ENCODE measurements around the gene GPRC5C. TPM values are rescaled to one million over a fixed set of nuclear protein-coding genes. Genes with fewer than 3 reads are reported as not detected.

GPRC5C gene
- total and polyA plus RNA-seq, 2 experiments from 2014 or later = 106 to 114 TPM

GRCh38 chr17:74452033-74452840 lies 20.3 kb downstream of the GPRC5C start:
- H3K4me3 ChIP-seq = no peak overlapping the region
- TF ChIP-seq CTCF (IDR thresholded peaks at IDR 0.05; ENCODE audit: low read depth, low read length) = no peak
- H3K27ac ChIP-seq = no peak overlapping the region
- no peaks in the 10 kb centered on the region for H3K27me3 ChIP-seq
- peaks cover 6% of the 10 kb centered on the region for H3K36me3 ChIP-seq
- no peaks in the 10 kb centered on the region for H3K9me3 ChIP-seq (ENCODE audit: low read depth)
- peaks cover 10% of the 10 kb centered on the region for H3K4me1 ChIP-seq (ENCODE audit: low read depth)
- no peak for DNase-seq (ENCODE audit: low read depth in 1 of 2, low spot score in 1 of 2)

GRCh38 chr17:74452841-74453661 lies 21.2 kb downstream of the GPRC5C start:
- no peaks in the 10 kb centered on the region for H3K36me3 ChIP-seq
- DNase-seq (ENCODE audit: low read depth in 1 of 2, low spot score in 1 of 2) = no peak
- H3K27me3 ChIP-seq = peaks cover 4% of the 10 kb centered on the region
- no peak overlapping the region for H3K27ac ChIP-seq
- peaks cover 12% of the 10 kb centered on the region for H3K4me1 ChIP-seq (ENCODE audit: low read depth)
- no peak for TF ChIP-seq CTCF (IDR thresholded peaks at IDR 0.05; ENCODE audit: low read depth, low read length)
- H3K4me3 ChIP-seq = no peak overlapping the region
- no peaks in the 10 kb centered on the region for H3K9me3 ChIP-seq (ENCODE audit: low read depth)

GRCh38 chr17:74453665-74454196 lies 21.8 kb downstream of the GPRC5C start:
- Histone ChIP-seq H3K4me1 (ENCODE audit: low read depth) (peaks cover 12% of the 10 kb centered on the region), H3K27ac (no peak overlapping the region), H3K4me3 (peak overlapping the region; percentile 26), H3K9me3 (ENCODE audit: low read depth) (no peaks in the 10 kb centered on the region), H3K27me3 (peaks cover 6% of the 10 kb centered on the region), H3K36me3 (no peaks in the 10 kb centered on the region)
- DNase-seq (ENCODE audit: low read depth in 1 of 2, low spot score in 1 of 2) = peak in 1 of 2 donors; percentile 93
- no peak for TF ChIP-seq CTCF (IDR thresholded peaks at IDR 0.05; ENCODE audit: low read depth, low read length)

GRCh38 chr17:74454197-74455024 lies 22.5 kb downstream of the GPRC5C start:
- Histone ChIP-seq H3K9me3 (ENCODE audit: low read depth) (no peaks in the 10 kb centered on the region), H3K4me1 (ENCODE audit: low read depth) (peaks cover 12% of the 10 kb centered on the region), H3K27me3 (peaks cover 6% of the 10 kb centered on the region), H3K4me3 (peak overlapping the region; percentile 26), H3K36me3 (no peaks in the 10 kb centered on the region), H3K27ac (peak overlapping the region; percentile 80)
- DNase-seq (ENCODE audit: low read depth in 1 of 2, low spot score in 1 of 2) = peak in 1 of 2 donors; percentile 92
- TF ChIP-seq CTCF (IDR thresholded peaks at IDR 0.05; ENCODE audit: low read depth, low read length) = no peak

- H3K27ac ChIP-seq = no peak overlapping the region
- no peak overlapping the region for H3K4me3 ChIP-seq
Observed at GRCh38 chr17:74455025-74455545, 23.2 kb downstream of the GPRC5C start.

More at GRCh38 chr17:74455025-74455545, 23.2 kb downstream of the GPRC5C start:
- H3K27me3 ChIP-seq = peaks cover 6% of the 10 kb centered on the region
- peaks cover 12% of the 10 kb centered on the region for H3K4me1 ChIP-seq (ENCODE audit: low read depth)
- no peak for TF ChIP-seq CTCF (IDR thresholded peaks at IDR 0.05; ENCODE audit: low read depth, low read length)
- H3K36me3 ChIP-seq = no peaks in the 10 kb centered on the region
- H3K9me3 ChIP-seq (ENCODE audit: low read depth) = no peaks in the 10 kb centered on the region
- no peak for DNase-seq (ENCODE audit: low read depth in 1 of 2, low spot score in 1 of 2)

Measured in cardiac muscle cell (in vitro differentiated cells and primary cell).